Measurements from ENCODE around the gene CTRB1.

DNA sequence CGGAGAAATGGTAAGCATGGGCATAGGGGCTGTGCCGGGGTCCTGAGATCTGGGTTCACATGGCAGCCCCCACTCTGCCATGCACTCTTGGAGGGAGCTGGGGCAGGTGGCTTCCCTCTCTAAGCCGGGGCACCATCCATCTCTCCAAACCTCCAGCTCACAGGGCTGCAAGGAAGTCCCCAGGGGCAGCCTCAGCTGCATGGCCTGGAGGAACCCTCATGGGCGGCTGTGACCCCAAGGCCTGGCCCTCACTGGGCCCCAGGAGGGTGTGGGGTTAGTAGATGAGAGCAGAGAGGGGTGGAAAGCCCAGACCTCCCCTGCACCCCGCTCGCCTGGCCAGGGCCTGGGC is 14.4 kb upstream of the CTRB1 start:
- TF ChIP-seq YY1 (IDR thresholded peaks at IDR 0.05; ENCODE audit: insufficient read depth, insufficient read length) (no peak), ZNF274 (IDR thresholded peaks at IDR 0.05; ENCODE audit: low read depth, low read length) (no peak)

All from NT2/D1 (cell line).